Osteoblast (primary cell): ENCODE results near the gene ATP5F1D. TPM values are rescaled to one million over a fixed set of nuclear protein-coding genes. Genes with fewer than 3 reads are reported as not detected.
A peak's percentile ranks its signal among the peaks of the same experiment; 100 is the strongest.

Experiments used
- DNase-seq: peaks from one replicate; pipeline ENCODE4 v3.0.0; 2011; ENCODE audit warnings: low spot score, mixed read lengths; ENCODE audit not compliant: insufficient read length; ENCODE audit errors: missing footprints
- H2AFZ ChIP-seq: 2 replicates; pipeline ENCODE4 v1.6.0; 2011; ENCODE audit warnings: mild to moderate bottlenecking, low read length
- H3K27ac ChIP-seq: 2 replicates; pipeline ENCODE4 v1.5.1; 2011; ENCODE audit warnings: mild to moderate bottlenecking, low read depth, low read length, moderate library complexity
- H3K27me3 ChIP-seq: 2 replicates; pipeline ENCODE4 v1.6.0; 2012; ENCODE audit warnings: mild to moderate bottlenecking, control low read depth, inconsistent platforms, low read length, moderate library complexity; ENCODE audit not compliant: insufficient read depth
- H3K36me3 ChIP-seq: 2 replicates; pipeline ENCODE4 v1.5.1; 2011; ENCODE audit warnings: mild to moderate bottlenecking, low read length, control low read depth, moderate library complexity; ENCODE audit not compliant: insufficient read depth
- H3K4me1 ChIP-seq: 2 replicates; pipeline ENCODE4 v1.5.1; 2011; ENCODE audit warnings: mild to moderate bottlenecking, low read length, control low read depth, moderate library complexity; ENCODE audit not compliant: insufficient read depth
- H3K4me2 ChIP-seq: 2 replicates; pipeline ENCODE4 v1.6.0; 2011; ENCODE audit warnings: mild to moderate bottlenecking, low read length; ENCODE audit not compliant: insufficient read depth
- H3K4me3 ChIP-seq: fragments of 200-600 bp; sonication (generic); 3 replicates; pipeline ENCODE4 v1.5.1; 2012; ENCODE audit warnings: mild to moderate bottlenecking, low read length, inconsistent platforms; ENCODE audit not compliant: insufficient read depth
- H3K79me2 ChIP-seq: 2 replicates; pipeline ENCODE4 v1.6.0; 2012; ENCODE audit warnings: mild to moderate bottlenecking, low read length, control low read depth, inconsistent platforms; ENCODE audit not compliant: insufficient read depth
- H3K9me3 ChIP-seq: 2 replicates; pipeline ENCODE4 v1.5.1; 2011; ENCODE audit warnings: low read depth, low read length, control low read depth
- H4K20me1 ChIP-seq: 2 replicates; pipeline ENCODE4 v1.6.0; 2012; ENCODE audit warnings: mild to moderate bottlenecking, low read length, control low read depth; ENCODE audit not compliant: insufficient read depth
- total RNA-seq: library from RNA; depleted of rRNA; stranded (reverse); fragments of >200 nt; gene quantifications from 2 replicates; pipeline ENCODE4 v1.2.3, GENCODE V29; 2012
- TF ChIP-seq, protein P1 (sequence below): IDR thresholded peaks from 2 replicates; pipeline ENCODE4 v1.5.1; 2011; ENCODE audit warnings: mild to moderate bottlenecking, low read depth, low read length, moderate library complexity; ENCODE audit errors: extremely low read depth

The ATP5F1D gene
- total RNA-seq, 1 donor = 13.8 TPM

DNA sequence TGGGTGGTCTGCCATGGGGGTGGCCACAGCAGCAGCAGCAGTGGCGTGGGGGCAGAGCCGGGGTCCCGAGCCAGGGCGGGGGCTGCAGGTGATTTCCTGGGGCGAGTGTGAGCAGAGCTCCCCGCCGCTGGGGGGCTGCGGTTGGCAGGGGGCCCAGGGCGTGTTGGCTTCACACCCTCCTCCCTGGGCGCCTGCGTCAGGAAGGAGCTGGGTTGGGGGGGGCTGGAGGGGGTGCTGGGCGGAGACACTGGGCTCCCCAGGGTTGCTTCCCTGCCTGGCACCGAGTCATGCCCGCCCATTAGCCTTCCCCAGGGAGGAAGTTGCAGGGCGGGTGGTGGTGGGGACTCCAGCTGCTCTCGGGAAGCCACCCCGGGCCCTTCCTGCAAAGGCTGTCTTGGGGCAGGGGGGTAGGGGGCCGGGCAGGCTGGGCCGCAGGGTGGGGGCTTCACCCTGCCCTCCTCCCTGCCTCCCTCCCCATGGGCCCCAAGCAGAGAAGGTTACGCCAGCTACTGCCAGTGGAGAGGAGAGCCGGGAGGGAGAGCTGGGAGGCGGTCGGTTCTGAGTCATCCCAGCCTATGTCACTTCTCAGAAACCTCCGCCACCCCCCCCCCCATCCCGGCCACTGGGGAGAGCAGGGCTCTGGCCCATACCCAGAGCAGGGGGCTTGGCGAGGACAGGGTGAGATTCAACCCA lies 11.4 kb downstream of the ATP5F1D start:
- peak overlapping the region; percentile 80 for H3K4me3 ChIP-seq
- H3K9me3 ChIP-seq = no peaks in the 10 kb centered on the region
- peaks cover 52% of the 10 kb centered on the region for H3K36me3 ChIP-seq
- DNase-seq = peak; percentile 100
- H3K4me1 ChIP-seq = peaks cover 35% of the 10 kb centered on the region
- peak overlapping the region; percentile 87 for H3K4me2 ChIP-seq
- H3K27ac ChIP-seq = peak overlapping the region; percentile 83
- H3K79me2 ChIP-seq = peaks cover 67% of the 10 kb centered on the region
- H4K20me1 ChIP-seq = peaks cover 45% of the 10 kb centered on the region
- H3K27me3 ChIP-seq = no peaks in the 10 kb centered on the region
- TF ChIP-seq, protein P1, sequence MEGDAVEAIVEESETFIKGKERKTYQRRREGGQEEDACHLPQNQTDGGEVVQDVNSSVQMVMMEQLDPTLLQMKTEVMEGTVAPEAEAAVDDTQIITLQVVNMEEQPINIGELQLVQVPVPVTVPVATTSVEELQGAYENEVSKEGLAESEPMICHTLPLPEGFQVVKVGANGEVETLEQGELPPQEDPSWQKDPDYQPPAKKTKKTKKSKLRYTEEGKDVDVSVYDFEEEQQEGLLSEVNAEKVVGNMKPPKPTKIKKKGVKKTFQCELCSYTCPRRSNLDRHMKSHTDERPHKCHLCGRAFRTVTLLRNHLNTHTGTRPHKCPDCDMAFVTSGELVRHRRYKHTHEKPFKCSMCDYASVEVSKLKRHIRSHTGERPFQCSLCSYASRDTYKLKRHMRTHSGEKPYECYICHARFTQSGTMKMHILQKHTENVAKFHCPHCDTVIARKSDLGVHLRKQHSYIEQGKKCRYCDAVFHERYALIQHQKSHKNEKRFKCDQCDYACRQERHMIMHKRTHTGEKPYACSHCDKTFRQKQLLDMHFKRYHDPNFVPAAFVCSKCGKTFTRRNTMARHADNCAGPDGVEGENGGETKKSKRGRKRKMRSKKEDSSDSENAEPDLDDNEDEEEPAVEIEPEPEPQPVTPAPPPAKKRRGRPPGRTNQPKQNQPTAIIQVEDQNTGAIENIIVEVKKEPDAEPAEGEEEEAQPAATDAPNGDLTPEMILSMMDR = no peak
- H2AFZ ChIP-seq = no peak overlapping the region

DNA sequence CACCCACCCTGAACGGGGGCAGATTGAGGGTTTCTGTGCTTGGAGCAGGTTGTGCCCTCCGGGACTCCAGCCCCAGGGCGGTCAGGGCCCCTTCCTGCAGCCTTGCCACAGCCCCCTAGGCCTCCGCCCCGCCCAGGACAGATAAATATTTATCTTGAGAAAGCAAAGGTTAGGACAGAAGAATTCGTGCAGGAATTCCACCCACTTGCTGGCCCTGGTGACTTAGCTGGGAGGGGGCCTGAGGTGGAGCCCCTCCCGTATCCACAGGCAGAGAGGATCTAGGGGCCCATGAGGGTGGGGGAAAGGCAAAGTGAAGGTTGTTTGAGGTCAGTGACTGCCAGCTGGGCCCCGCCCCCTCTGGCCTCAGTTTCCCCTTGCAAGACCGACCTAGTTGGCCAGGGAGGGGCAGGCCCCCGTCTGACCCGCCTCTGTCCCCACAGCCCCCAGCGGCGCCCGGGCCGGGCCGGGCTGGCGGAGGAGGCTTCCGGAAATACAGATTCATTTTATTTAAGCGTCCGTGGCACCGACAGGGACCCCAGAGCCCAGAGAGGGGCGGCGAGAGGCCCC lies 12.0 kb downstream of the ATP5F1D start:
- TF ChIP-seq, protein P1 = no peak
- no peak for DNase-seq
- peaks cover 67% of the 10 kb centered on the region for H3K79me2 ChIP-seq
- H3K36me3 ChIP-seq = peaks cover 57% of the 10 kb centered on the region
- peak overlapping the region; percentile 80 for H3K4me3 ChIP-seq
- H4K20me1 ChIP-seq = peaks cover 46% of the 10 kb centered on the region
- H3K4me1 ChIP-seq = peaks cover 35% of the 10 kb centered on the region
- H3K27me3 ChIP-seq = no peaks in the 10 kb centered on the region
- no peak overlapping the region for H2AFZ ChIP-seq
- H3K4me2 ChIP-seq = peak overlapping the region; percentile 87
- H3K9me3 ChIP-seq = no peaks in the 10 kb centered on the region
- H3K27ac ChIP-seq = peak overlapping the region; percentile 83

DNA sequence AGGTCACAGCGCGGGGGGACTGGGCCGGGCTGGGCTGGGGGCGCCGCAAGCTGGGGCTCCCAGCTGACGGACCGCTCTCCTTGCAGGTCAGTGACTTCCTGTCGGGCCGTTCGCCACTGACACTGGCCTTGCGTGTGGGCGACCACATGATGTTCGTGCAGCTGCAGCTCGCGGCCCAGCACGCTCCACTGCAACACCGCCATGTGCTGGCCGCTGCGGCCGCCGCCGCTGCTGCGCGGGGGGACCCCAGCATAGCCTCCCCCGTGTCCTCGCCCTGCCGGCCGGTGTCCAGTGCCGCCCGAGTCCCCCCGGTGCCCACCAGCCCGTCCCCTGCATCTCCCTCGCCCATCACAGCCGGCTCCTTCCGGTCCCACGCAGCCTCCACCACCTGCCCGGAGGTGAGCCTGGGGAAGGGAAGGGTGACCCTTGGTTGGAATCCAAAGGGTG lies 12.6 kb downstream of the ATP5F1D start:
- Histone ChIP-seq H3K9me3 (no peaks in the 10 kb centered on the region), H3K4me3 (peak overlapping the region; percentile 80), H3K36me3 (peaks cover 57% of the 10 kb centered on the region), H2AFZ (no peak overlapping the region), H3K4me1 (peaks cover 35% of the 10 kb centered on the region), H3K79me2 (peaks cover 67% of the 10 kb centered on the region), H4K20me1 (peaks cover 51% of the 10 kb centered on the region), H3K4me2 (peak overlapping the region; percentile 87), H3K27ac (peak overlapping the region; percentile 83), H3K27me3 (no peaks in the 10 kb centered on the region)
- TF ChIP-seq, protein P1 = no peak
- peak; percentile 93 for DNase-seq

DNA sequence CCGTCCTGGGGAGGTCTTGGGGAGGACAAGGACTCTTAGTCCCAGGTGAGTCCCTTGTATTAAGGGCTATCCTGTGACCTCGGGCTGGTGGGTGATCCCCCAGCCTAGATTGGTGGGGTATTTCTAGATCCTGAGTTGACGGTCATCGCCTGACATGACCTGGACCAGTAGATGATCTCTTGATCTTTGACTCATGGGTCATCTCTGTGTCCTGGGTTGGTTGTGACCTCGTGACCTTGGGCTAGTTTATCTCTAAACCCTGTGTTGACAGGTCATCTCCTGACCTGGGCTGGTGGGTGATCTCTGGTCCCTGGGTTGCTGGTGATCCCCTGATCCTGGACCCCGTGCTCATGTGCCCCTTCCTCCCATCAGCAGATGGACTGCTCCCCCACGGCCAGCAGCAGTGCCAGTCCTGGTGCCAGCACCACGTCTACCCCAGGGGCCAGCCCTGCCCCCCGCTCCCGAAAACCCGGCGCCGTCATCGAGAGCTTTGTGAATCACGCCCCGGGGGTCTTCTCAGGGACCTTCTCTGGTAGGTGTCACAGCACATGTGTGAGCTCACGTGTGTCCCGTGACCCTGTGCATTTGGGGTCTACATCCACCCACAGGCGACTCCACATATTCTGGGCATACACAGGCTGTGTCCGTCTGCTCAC lies 13.1 kb downstream of the ATP5F1D start:
- H3K4me2 ChIP-seq = peak overlapping the region; percentile 87
- H4K20me1 ChIP-seq = peaks cover 56% of the 10 kb centered on the region
- no peak overlapping the region for H2AFZ ChIP-seq
- no peaks in the 10 kb centered on the region for H3K9me3 ChIP-seq
- peaks cover 35% of the 10 kb centered on the region for H3K4me1 ChIP-seq
- DNase-seq = no peak
- H3K27me3 ChIP-seq = no peaks in the 10 kb centered on the region
- peak overlapping the region; percentile 83 for H3K27ac ChIP-seq
- peak overlapping the region; percentile 80 for H3K4me3 ChIP-seq
- H3K79me2 ChIP-seq = peaks cover 67% of the 10 kb centered on the region
- H3K36me3 ChIP-seq = peaks cover 57% of the 10 kb centered on the region
- TF ChIP-seq, protein P1 = no peak
